ENCODE data around the gene LTF. TPM values are rescaled to one million over a fixed set of nuclear protein-coding genes. Genes with fewer than 3 reads are reported as not detected.
A peak's percentile ranks its signal among the peaks of the same experiment; 100 is the strongest.

LTF gene
- total and polyA plus RNA-seq, 9 of the 15 experiments (the other 6 are each of a cell fraction or from before 2014, with no cell fraction given), result 0.07 TPM; not detected in 8

DNA sequence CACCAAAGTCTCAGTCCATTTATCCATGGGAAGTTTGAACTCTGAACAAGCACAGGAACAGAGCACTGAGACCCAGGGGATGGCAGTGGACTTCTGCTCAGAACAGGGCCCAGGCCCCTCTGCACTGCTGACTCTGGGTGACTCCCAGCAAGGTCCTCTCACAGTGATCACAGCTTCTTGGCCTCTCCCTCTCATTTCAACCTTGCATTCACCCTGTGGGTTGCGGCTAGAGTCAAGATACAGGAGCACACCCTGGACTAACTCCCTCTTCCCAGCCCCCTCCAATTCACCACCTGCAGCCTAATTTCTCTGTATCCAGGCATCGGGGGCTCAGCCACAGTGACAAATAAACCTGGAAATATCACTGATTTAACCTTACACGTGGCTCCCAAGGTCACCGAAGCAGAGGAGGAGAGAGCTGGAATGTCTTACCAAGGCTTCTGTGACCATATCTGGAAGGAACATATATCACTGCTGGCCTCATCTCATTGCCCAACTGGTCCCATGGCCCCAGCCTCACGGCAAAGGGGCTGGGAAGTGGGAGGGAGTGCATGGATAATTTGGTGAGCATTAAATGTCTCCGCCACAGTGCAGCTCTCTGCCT, 34.3 kb upstream of the LTF start (continued):
- TF ChIP-seq ZNF398 (CRISPR knock-in tag; IDR thresholded peaks at IDR 0.05), result no peak
- TF ChIP-seq CEBPB (tag; IDR thresholded peaks at IDR 0.05), result peak; percentile 68
- TF ChIP-seq BACH1 (tag; IDR thresholded peaks at IDR 0.05), result no peak
- TF ChIP-seq, protein P1, sequence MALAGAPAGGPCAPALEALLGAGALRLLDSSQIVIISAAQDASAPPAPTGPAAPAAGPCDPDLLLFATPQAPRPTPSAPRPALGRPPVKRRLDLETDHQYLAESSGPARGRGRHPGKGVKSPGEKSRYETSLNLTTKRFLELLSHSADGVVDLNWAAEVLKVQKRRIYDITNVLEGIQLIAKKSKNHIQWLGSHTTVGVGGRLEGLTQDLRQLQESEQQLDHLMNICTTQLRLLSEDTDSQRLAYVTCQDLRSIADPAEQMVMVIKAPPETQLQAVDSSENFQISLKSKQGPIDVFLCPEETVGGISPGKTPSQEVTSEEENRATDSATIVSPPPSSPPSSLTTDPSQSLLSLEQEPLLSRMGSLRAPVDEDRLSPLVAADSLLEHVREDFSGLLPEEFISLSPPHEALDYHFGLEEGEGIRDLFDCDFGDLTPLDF (CRISPR knock-in tag; IDR thresholded peaks at IDR 0.05), result no peak
- 0 out of 2 replicates have a peak, but pooled peaks have one; percentile 16 for TF ChIP-seq DPF2 (IDR thresholded peaks at IDR 0.05)
- 0 out of 2 replicates have a peak, but pooled peaks have one; percentile 8 for TF ChIP-seq SMC3 (conservative IDR thresholded peaks at IDR 0.05; ENCODE audit: insufficient read depth, low read depth, low read length)
- peak; percentile 9 for TF ChIP-seq MEIS2 (IDR thresholded peaks at IDR 0.05; ENCODE audit: partially characterized antibody)
- TF ChIP-seq ZNF24 (IDR thresholded peaks at IDR 0.05), result no peak
- no peak for TF ChIP-seq RBBP5 (IDR thresholded peaks at IDR 0.05; ENCODE audit: borderline replicate concordance, insufficient read depth, low read length, poor library complexity, severe bottlenecking)
- no peak for TF ChIP-seq SNIP1 (IDR thresholded peaks at IDR 0.05; ENCODE audit: low read depth)
- TF ChIP-seq HMBOX1 (IDR thresholded peaks at IDR 0.05), result no peak
- TF ChIP-seq PRDM10 (IDR thresholded peaks at IDR 0.05; ENCODE audit: partially characterized antibody), result peak; percentile 48
- 0 out of 2 replicates have a peak, but pooled peaks have one; percentile 17 for TF ChIP-seq CREB3 (tag; conservative IDR thresholded peaks at IDR 0.05; ENCODE audit: low read depth)
- 0 out of 2 replicates have a peak, but pooled peaks have one; percentile 15 for TF ChIP-seq ETV5 (CRISPR knock-in tag; IDR thresholded peaks at IDR 0.05; ENCODE audit: low read depth)
- no peak for TF ChIP-seq RAD51 (IDR thresholded peaks at IDR 0.05; ENCODE audit: borderline replicate concordance, low read depth)

Measured in K562 (cell line).